HCT116 (cell line): ENCODE measurements around the gene EPHA4. TPM values are rescaled to one million over a fixed set of nuclear protein-coding genes. Genes with fewer than 3 reads are reported as not detected.

Experiments
- ATAC-seq: fragments of 200-7000 bp; cut with Tn5 transposase; 2 replicates; pipeline ENCODE4 v1.9.1; 2020; ENCODE audit warnings: mild to moderate bottlenecking, moderate library complexity
- BruUV-seq: library from RNA; stranded (reverse); fragments of 400-500 nt; replicated peaks from 2 replicates; lab custom pipeline; 2021; lab: Mats Ljungman, UMichigan
- CTCF ChIA-PET: fragments of 300-600 bp; sonication (Branson Sonifier 250); formaldehyde crosslinking; loops from one replicate; lab custom pipeline; 2021; ENCODE audit warnings: antibody characterized with exemption; lab: Charles Lee
- POLR2A ChIA-PET: fragments of 300-600, 350-600 bp; sonication (Branson Sonifier 250); formaldehyde crosslinking; loops from one replicate; lab custom pipeline; 2021; ENCODE audit warnings: antibody characterized with exemption; lab: Charles Lee
- RAD21 ChIA-PET, 2 experiments: fragments of 300-600 bp; sonication (Branson Sonifier 250); formaldehyde crosslinking; loops; one replicate each; lab custom pipeline; 2023; ENCODE audit warnings: low total read pairs in 2 of 2; ENCODE audit not compliant: uncharacterized antibody in 2 of 2, unreplicated experiment in 2 of 2, low non-redundant PET in 1 of 2; lab: Charles Lee
- DNase-seq: peaks from one replicate; pipeline ENCODE4 v3.0.0-alpha.2; 2010; ENCODE audit warnings: low read depth, low spot score
- H2AFZ ChIP-seq: fragments of 200-600 bp; shearing (Covaris generic), sonication (generic); 2 replicates; pipeline ENCODE4 v1.6.1; 2017; ENCODE audit warnings: low read depth, mixed run types, mixed read lengths, antibody characterized with exemption, low read length; ENCODE audit not compliant: poor library complexity, severe bottlenecking
- H3K27ac ChIP-seq: 2 replicates; pipeline ENCODE4 v1.5.1; 2012; ENCODE audit warnings: low read depth, low read length
- H3K27me3 ChIP-seq: fragments of 200-600 bp; sonication (generic); 2 replicates; pipeline ENCODE4 v1.6.1; 2016; ENCODE audit warnings: mixed run types, low read length, mixed read lengths; ENCODE audit not compliant: insufficient read depth
- H3K36me3 ChIP-seq, 2 experiments: fragments of 200-500 bp in 1 of 2; fragments of 200-600 bp in 1 of 2; sonication (Bioruptor generic) in 1 of 2; sonication (generic) in 1 of 2; 2 replicates each; pipeline versions ENCODE4 v1.5.1 to v1.6.1; 2014 to 2016; ENCODE audit warnings: low read length in 2 of 2, inconsistent platforms in 1 of 2, mixed read lengths in 1 of 2, mixed run types in 1 of 2; ENCODE audit not compliant: insufficient read depth in 2 of 2, control insufficient read depth in 1 of 2
- H3K4me1 ChIP-seq, 2 experiments: fragments of 200-600 bp in 1 of 2; sonication (generic) in 1 of 2; 2 replicates each; pipeline versions ENCODE4 v1.5.1 to v1.6.1; 2012 to 2017; ENCODE audit warnings: low read length in 2 of 2, inconsistent platforms in 1 of 2, mild to moderate bottlenecking in 1 of 2, mixed read lengths in 1 of 2, mixed run types in 1 of 2, moderate library complexity in 1 of 2; ENCODE audit not compliant: insufficient read depth in 2 of 2, control insufficient read depth in 1 of 2
- H3K4me2 ChIP-seq: fragments of 200-600 bp; sonication (generic); 2 replicates; pipeline ENCODE4 v1.6.1; 2017; ENCODE audit warnings: mixed run types, low read length, mixed read lengths
- H3K4me3 ChIP-seq, 2 experiments: fragments of 200-600 bp in 1 of 2; sonication (generic) in 1 of 2; replicated peaks in 1 of 2; 2 replicates each; pipeline ENCODE4 v1.5.1; 2011 to 2016; ENCODE audit warnings: low read length in 2 of 2, control low read depth in 1 of 2, low read depth in 1 of 2, mild to moderate bottlenecking in 1 of 2, mixed read lengths in 1 of 2, mixed run types in 1 of 2
- H3K79me2 ChIP-seq: fragments of 200-600 bp; sonication (generic); 2 replicates; pipeline ENCODE4 v1.6.1; 2017; ENCODE audit warnings: mild to moderate bottlenecking, mixed run types, low read length, moderate library complexity, mixed read lengths; ENCODE audit not compliant: insufficient read depth
- H3K9ac ChIP-seq: fragments of 200-600 bp; sonication (generic); 2 replicates; pipeline ENCODE4 v1.6.1; 2016; ENCODE audit warnings: low read length, mixed read lengths
- H3K9me2 ChIP-seq: fragments of 200-600 bp; sonication (generic), shearing (Covaris generic); 2 replicates; pipeline ENCODE4 v1.6.1; 2017; ENCODE audit warnings: mixed run types, mild to moderate bottlenecking, moderate library complexity; ENCODE audit not compliant: insufficient read depth
- H3K9me3 ChIP-seq, 2 experiments: fragments of 200-500 bp in 1 of 2; fragments of 200-600 bp in 1 of 2; sonication (Bioruptor generic) in 1 of 2; sonication (generic) in 1 of 2; 2 replicates each; pipeline ENCODE4 v1.6.1; 2014 to 2017; ENCODE audit warnings: low read length in 2 of 2, mixed read lengths in 2 of 2, inconsistent platforms in 1 of 2, low read depth in 1 of 2, mild to moderate bottlenecking in 1 of 2, mixed run types in 1 of 2, moderate library complexity in 1 of 2; ENCODE audit not compliant: control insufficient read depth in 1 of 2, insufficient read depth in 1 of 2
- H4K20me1 ChIP-seq: fragments of 200-600 bp; sonication (generic), shearing (Covaris generic); 2 replicates; pipeline ENCODE4 v1.6.1; 2017; ENCODE audit warnings: mixed run types, mild to moderate bottlenecking, moderate library complexity; ENCODE audit not compliant: insufficient read depth
- EZH2 ChIP-seq: fragments of 200-600 bp; sonication (generic); IDR thresholded peaks from 2 replicates; pipeline ENCODE4 v1.6.1; 2017; ENCODE audit warnings: antibody characterized with exemption, mixed run types
- EZH2phosphoT487 ChIP-seq: fragments of 200-600 bp; IDR thresholded peaks from 2 replicates; pipeline ENCODE4 v1.6.1; 2018; ENCODE audit warnings: antibody characterized with exemption, borderline replicate concordance
- REST ChIP-seq: IDR thresholded peaks from 2 replicates; pipeline ENCODE4 v1.6.1; 2012; ENCODE audit warnings: low read depth
- SP1 ChIP-seq: IDR thresholded peaks from 2 replicates; pipeline ENCODE4 v1.6.1; 2012; ENCODE audit warnings: low read depth
- ZFX ChIP-seq: fragments of 450-650 bp; IDR thresholded peaks from 2 replicates; pipeline ENCODE4 v1.6.1; 2017
- ZNF274 ChIP-seq: fragments of 200-500 bp; sonication (Bioruptor generic); IDR thresholded peaks from 2 replicates; pipeline ENCODE4 v1.6.1; 2014; ENCODE audit warnings: mild to moderate bottlenecking, low read depth, low read length, inconsistent platforms
- intact Hi-C: fragments of 100-400 bp; cut with micrococcal nuclease; formaldehyde crosslinking; loops from 2 replicates; pipeline ENCODE4 v1.10.0; 2022
- total RNA-seq: library from RNA; stranded (reverse); gene quantifications from one replicate; pipeline ENCODE4 v1.2.1, GENCODE V29; 2021; ENCODE audit not compliant: unreplicated experiment
- TF ChIP-seq, protein P1 (sequence below): IDR thresholded peaks from 2 replicates; pipeline ENCODE4 v1.6.1; 2011; ENCODE audit warnings: mild to moderate bottlenecking, low read length, moderate library complexity; ENCODE audit not compliant: insufficient replicate concordance; ENCODE audit errors: extremely low read depth

EPHA4 gene
- total RNA-seq, 1 experiment from 2014 or later = 3.5 TPM

- TF ChIP-seq REST (no peak), EZH2phosphoT487 (no peak), ZNF274 (no peak)
- TF ChIP-seq, protein P1, sequence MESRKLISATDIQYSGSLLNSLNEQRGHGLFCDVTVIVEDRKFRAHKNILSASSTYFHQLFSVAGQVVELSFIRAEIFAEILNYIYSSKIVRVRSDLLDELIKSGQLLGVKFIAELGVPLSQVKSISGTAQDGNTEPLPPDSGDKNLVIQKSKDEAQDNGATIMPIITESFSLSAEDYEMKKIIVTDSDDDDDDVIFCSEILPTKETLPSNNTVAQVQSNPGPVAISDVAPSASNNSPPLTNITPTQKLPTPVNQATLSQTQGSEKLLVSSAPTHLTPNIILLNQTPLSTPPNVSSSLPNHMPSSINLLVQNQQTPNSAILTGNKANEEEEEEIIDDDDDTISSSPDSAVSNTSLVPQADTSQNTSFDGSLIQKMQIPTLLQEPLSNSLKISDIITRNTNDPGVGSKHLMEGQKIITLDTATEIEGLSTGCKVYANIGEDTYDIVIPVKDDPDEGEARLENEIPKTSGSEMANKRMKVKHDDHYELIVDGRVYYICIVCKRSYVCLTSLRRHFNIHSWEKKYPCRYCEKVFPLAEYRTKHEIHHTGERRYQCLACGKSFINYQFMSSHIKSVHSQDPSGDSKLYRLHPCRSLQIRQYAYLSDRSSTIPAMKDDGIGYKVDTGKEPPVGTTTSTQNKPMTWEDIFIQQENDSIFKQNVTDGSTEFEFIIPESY = no peak
These were observed 200.8 kb downstream of the EPHA4 start (continued) for GRCh38 chr2:221371347-221371746.

DNA sequence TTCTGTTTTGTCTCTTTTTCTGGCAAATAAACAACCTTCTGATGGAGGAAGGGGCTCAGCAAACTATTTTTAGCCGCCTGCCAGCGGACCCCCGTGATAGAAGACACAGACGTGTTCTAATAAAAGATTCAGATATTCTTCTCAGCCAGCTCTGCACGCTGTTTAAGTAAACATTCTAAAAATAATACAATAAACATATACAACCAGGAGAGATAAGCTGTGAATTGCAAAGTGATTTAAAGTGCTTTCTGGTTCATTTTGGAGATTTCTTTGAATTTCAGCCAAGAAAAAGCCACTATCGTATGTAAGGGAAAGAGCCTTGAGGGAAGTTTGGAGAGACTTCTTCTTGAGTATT lies 201.3 kb downstream of the EPHA4 start:
- BruUV-seq = no TSS peak
- H2AFZ ChIP-seq = no peak overlapping the region
- H3K9me2 ChIP-seq = no peaks in the 10 kb centered on the region
- TF ChIP-seq SP1 (no peak), ZFX (no peak), EZH2 (no peak)
- no peak overlapping the region for H3K9ac ChIP-seq
- RAD21 ChIA-PET = no interaction called here
- H3K9me3 ChIP-seq = no peaks in the 10 kb centered on the region
- no peak overlapping the region for H3K27ac ChIP-seq
- H3K79me2 ChIP-seq = no peaks in the 10 kb centered on the region
- H3K36me3 ChIP-seq = no peaks in the 10 kb centered on the region
- DNase-seq (no peak), ATAC-seq (no peak)
- intact Hi-C loops = no loop called here
- POLR2A ChIA-PET = no interaction called here
- peaks cover 12% of the 10 kb centered on the region; the same call in 1 of the 2 replicates for H3K27me3 ChIP-seq
- no peak overlapping the region for H3K4me3 ChIP-seq
- CTCF ChIA-PET = no interaction called here
- H3K4me2 ChIP-seq = no peak overlapping the region
- no peaks in the 10 kb centered on the region for H3K4me1 ChIP-seq
- no peaks in the 10 kb centered on the region for H4K20me1 ChIP-seq
